ENCODE data around the gene UGT1A6. TPM values are rescaled to one million over a fixed set of nuclear protein-coding genes. Genes with fewer than 3 reads are reported as not detected.

UGT1A6 gene
- total and polyA plus RNA-seq, 2 of the 13 experiments (the other 11 are each of a cell fraction or from before 2014, with no cell fraction given), result 0.25 TPM; not detected in 1

DNA sequence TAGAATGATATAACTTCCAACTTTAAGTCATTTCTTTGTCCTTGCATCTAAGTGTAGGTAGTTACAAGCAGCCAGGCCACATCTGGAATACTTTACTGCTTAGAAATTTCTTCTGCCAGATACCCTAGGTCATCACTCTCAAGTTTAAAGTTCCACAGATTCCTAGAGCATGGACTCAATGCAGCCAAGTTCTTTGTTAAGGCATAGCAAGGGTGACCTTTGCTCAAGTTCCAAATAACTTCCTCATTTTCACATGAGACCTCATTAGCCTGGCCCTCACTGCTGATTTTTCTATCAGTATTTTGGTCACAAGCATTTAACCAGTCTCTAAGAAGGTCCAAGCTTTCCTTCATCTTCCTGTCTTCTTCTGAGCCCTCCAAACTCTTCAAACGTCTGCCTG lies 28.8 kb upstream of the UGT1A6 start (continued):
- TF ChIP-seq, protein P1, sequence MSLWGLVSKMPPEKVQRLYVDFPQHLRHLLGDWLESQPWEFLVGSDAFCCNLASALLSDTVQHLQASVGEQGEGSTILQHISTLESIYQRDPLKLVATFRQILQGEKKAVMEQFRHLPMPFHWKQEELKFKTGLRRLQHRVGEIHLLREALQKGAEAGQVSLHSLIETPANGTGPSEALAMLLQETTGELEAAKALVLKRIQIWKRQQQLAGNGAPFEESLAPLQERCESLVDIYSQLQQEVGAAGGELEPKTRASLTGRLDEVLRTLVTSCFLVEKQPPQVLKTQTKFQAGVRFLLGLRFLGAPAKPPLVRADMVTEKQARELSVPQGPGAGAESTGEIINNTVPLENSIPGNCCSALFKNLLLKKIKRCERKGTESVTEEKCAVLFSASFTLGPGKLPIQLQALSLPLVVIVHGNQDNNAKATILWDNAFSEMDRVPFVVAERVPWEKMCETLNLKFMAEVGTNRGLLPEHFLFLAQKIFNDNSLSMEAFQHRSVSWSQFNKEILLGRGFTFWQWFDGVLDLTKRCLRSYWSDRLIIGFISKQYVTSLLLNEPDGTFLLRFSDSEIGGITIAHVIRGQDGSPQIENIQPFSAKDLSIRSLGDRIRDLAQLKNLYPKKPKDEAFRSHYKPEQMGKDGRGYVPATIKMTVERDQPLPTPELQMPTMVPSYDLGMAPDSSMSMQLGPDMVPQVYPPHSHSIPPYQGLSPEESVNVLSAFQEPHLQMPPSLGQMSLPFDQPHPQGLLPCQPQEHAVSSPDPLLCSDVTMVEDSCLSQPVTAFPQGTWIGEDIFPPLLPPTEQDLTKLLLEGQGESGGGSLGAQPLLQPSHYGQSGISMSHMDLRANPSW (CRISPR knock-in tag; IDR thresholded peaks at IDR 0.05; ENCODE audit: borderline replicate concordance), result no peak
- no peak for TF ChIP-seq SNAI1 (CRISPR knock-in tag; IDR thresholded peaks at IDR 0.05; ENCODE audit: borderline replicate concordance)
- no peak for TF ChIP-seq RBM22 (optimal IDR thresholded peaks at IDR 0.05; ENCODE audit: low read length)
- no peak for TF ChIP-seq SALL1 (CRISPR knock-in tag; IDR thresholded peaks at IDR 0.05)
- TF ChIP-seq TCF12 (IDR thresholded peaks at IDR 0.05), result no peak
- TF ChIP-seq TCF12 (CRISPR knock-in tag; IDR thresholded peaks at IDR 0.05), result no peak
- no peak for TF ChIP-seq PHF8 (CRISPR knock-in tag; IDR thresholded peaks at IDR 0.05)
- TF ChIP-seq, protein P2, sequence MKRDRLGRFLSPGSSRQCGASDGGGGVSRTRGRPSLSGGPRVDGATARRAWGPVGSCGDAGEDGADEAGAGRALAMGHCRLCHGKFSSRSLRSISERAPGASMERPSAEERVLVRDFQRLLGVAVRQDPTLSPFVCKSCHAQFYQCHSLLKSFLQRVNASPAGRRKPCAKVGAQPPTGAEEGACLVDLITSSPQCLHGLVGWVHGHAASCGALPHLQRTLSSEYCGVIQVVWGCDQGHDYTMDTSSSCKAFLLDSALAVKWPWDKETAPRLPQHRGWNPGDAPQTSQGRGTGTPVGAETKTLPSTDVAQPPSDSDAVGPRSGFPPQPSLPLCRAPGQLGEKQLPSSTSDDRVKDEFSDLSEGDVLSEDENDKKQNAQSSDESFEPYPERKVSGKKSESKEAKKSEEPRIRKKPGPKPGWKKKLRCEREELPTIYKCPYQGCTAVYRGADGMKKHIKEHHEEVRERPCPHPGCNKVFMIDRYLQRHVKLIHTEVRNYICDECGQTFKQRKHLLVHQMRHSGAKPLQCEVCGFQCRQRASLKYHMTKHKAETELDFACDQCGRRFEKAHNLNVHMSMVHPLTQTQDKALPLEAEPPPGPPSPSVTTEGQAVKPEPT (CRISPR knock-in tag; IDR thresholded peaks at IDR 0.05; ENCODE audit: low read depth), result no peak
- no peak for TF ChIP-seq ARID3A (IDR thresholded peaks at IDR 0.05; ENCODE audit: low read depth, low read length)

All from HepG2 (cell line).